HG03175 (cell line): ENCODE measurements around the gene MMP24OS.

ENCODE experiments used
- ATAC-seq: cut with Tn5 transposase; IDR thresholded peaks from one replicate; pipeline ENCODE4 v1.9.1; 2021; ENCODE audit warnings: mild to moderate bottlenecking, moderate library complexity; ENCODE audit not compliant: unreplicated experiment

Gene MMP24OS

GRCh38 chr20:35252598-35252997 lies 25.3 kb downstream of the MMP24OS start:
- peak; percentile 15 for ATAC-seq

- peak; percentile 83 for ATAC-seq
Observed at GRCh38 chr20:35252037-35252461, 25.9 kb downstream of the MMP24OS start.

GRCh38 chr20:35251613-35251940 lies 26.3 kb downstream of the MMP24OS start:
- no peak for ATAC-seq

- ATAC-seq: no peak
Observed at GRCh38 chr20:35248641-35249475, 29.1 kb downstream of the MMP24OS start.

GRCh38 chr20:35246723-35247122 lies 31.2 kb downstream of the MMP24OS start:
- no peak for ATAC-seq

- ATAC-seq: no peak
Observed at GRCh38 chr20:35243986-35244385, 33.9 kb downstream of the MMP24OS start.

GRCh38 chr20:35243317-35243716 lies 34.6 kb downstream of the MMP24OS start:
- no peak for ATAC-seq

GRCh38 chr20:35240811-35241293 lies 37.1 kb downstream of the MMP24OS start:
- ATAC-seq: no peak

GRCh38 chr20:35240083-35240810 lies 37.7 kb downstream of the MMP24OS start:
- ATAC-seq: no peak

- no peak for ATAC-seq
Observed at GRCh38 chr20:35238735-35239134, 39.2 kb downstream of the MMP24OS start.

- ATAC-seq: no peak
Observed at GRCh38 chr20:35238170-35238569, 39.8 kb downstream of the MMP24OS start.

- no peak for ATAC-seq
Observed at GRCh38 chr20:35237486-35237885, 40.4 kb downstream of the MMP24OS start.

- no peak for ATAC-seq
Observed at GRCh38 chr20:35235881-35236280, 42.0 kb downstream of the MMP24OS start.

GRCh38 chr20:35232575-35232974 lies 45.3 kb downstream of the MMP24OS start:
- ATAC-seq: no peak

GRCh38 chr20:35226884-35227681 lies 50.8 kb downstream of the MMP24OS start:
- no peak for ATAC-seq
